Osteoblast (primary cell): ENCODE results near the gene USF2. TPM values are rescaled to one million over a fixed set of nuclear protein-coding genes. Genes with fewer than 3 reads are reported as not detected.
A peak's percentile ranks its signal among the peaks of the same experiment; 100 is the strongest.

Source experiments
- DNase-seq: peaks from one replicate; pipeline ENCODE4 v3.0.0; 2011; ENCODE audit warnings: low spot score, mixed read lengths; ENCODE audit not compliant: insufficient read length; ENCODE audit errors: missing footprints
- H2AFZ ChIP-seq: 2 replicates; pipeline ENCODE4 v1.6.0; 2011; ENCODE audit warnings: mild to moderate bottlenecking, low read length
- H3K27ac ChIP-seq: 2 replicates; pipeline ENCODE4 v1.5.1; 2011; ENCODE audit warnings: mild to moderate bottlenecking, low read depth, low read length, moderate library complexity
- H3K27me3 ChIP-seq: 2 replicates; pipeline ENCODE4 v1.6.0; 2012; ENCODE audit warnings: mild to moderate bottlenecking, control low read depth, inconsistent platforms, low read length, moderate library complexity; ENCODE audit not compliant: insufficient read depth
- H3K36me3 ChIP-seq: 2 replicates; pipeline ENCODE4 v1.5.1; 2011; ENCODE audit warnings: mild to moderate bottlenecking, low read length, control low read depth, moderate library complexity; ENCODE audit not compliant: insufficient read depth
- H3K4me1 ChIP-seq: 2 replicates; pipeline ENCODE4 v1.5.1; 2011; ENCODE audit warnings: mild to moderate bottlenecking, low read length, control low read depth, moderate library complexity; ENCODE audit not compliant: insufficient read depth
- H3K4me2 ChIP-seq: 2 replicates; pipeline ENCODE4 v1.6.0; 2011; ENCODE audit warnings: mild to moderate bottlenecking, low read length; ENCODE audit not compliant: insufficient read depth
- H3K4me3 ChIP-seq: fragments of 200-600 bp; sonication (generic); 3 replicates; pipeline ENCODE4 v1.5.1; 2012; ENCODE audit warnings: mild to moderate bottlenecking, low read length, inconsistent platforms; ENCODE audit not compliant: insufficient read depth
- H3K79me2 ChIP-seq: 2 replicates; pipeline ENCODE4 v1.6.0; 2012; ENCODE audit warnings: mild to moderate bottlenecking, low read length, control low read depth, inconsistent platforms; ENCODE audit not compliant: insufficient read depth
- H3K9me3 ChIP-seq: 2 replicates; pipeline ENCODE4 v1.5.1; 2011; ENCODE audit warnings: low read depth, low read length, control low read depth
- H4K20me1 ChIP-seq: 2 replicates; pipeline ENCODE4 v1.6.0; 2012; ENCODE audit warnings: mild to moderate bottlenecking, low read length, control low read depth; ENCODE audit not compliant: insufficient read depth
- total RNA-seq: library from RNA; depleted of rRNA; stranded (reverse); fragments of >200 nt; gene quantifications from 2 replicates; pipeline ENCODE4 v1.2.3, GENCODE V29; 2012
- TF ChIP-seq, protein P1 (sequence below): IDR thresholded peaks from 2 replicates; pipeline ENCODE4 v1.5.1; 2011; ENCODE audit warnings: mild to moderate bottlenecking, low read depth, low read length, moderate library complexity; ENCODE audit errors: extremely low read depth

Gene USF2
- total RNA-seq, 1 donor = 66.2 TPM

DNA sequence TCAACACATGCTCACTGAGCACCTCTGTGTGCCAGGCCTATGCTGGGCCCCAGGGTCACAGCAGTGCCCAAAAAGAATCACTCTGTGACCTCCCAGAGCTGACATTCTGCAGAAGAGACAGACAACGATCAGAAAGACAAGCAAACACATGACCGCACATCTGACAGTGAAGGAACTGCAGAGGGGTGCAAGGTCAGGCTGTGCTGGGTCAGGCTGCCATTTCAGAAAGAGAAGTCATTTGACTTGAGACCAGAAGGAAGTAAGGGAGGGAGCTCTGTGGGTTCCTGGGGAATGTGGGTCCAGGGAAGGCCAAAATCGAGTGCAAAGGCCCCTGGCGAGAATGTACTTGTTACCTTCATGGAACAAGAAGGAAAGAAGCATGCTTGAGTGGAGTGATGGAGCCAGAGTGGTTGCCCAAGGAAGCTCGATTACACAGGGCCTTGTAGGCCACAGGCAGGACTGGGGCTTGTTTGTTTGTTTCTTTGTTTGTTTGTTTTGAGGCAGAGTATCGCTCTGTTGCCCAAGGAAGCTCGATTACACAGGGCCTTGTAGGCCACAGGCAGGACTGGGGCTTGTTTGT lies 48.8 kb downstream of the USF2 start:
- no peaks in the 10 kb centered on the region for H3K9me3 ChIP-seq
- peaks cover 11% of the 10 kb centered on the region for H3K4me1 ChIP-seq
- H4K20me1 ChIP-seq = no peaks in the 10 kb centered on the region
- no peak overlapping the region for H3K27ac ChIP-seq
- no peak overlapping the region for H3K4me3 ChIP-seq
- no peaks in the 10 kb centered on the region for H3K36me3 ChIP-seq
- no peaks in the 10 kb centered on the region for H3K79me2 ChIP-seq
- H3K4me2 ChIP-seq = no peak overlapping the region
- peak overlapping the region; percentile 9 for H2AFZ ChIP-seq
- TF ChIP-seq, protein P1, sequence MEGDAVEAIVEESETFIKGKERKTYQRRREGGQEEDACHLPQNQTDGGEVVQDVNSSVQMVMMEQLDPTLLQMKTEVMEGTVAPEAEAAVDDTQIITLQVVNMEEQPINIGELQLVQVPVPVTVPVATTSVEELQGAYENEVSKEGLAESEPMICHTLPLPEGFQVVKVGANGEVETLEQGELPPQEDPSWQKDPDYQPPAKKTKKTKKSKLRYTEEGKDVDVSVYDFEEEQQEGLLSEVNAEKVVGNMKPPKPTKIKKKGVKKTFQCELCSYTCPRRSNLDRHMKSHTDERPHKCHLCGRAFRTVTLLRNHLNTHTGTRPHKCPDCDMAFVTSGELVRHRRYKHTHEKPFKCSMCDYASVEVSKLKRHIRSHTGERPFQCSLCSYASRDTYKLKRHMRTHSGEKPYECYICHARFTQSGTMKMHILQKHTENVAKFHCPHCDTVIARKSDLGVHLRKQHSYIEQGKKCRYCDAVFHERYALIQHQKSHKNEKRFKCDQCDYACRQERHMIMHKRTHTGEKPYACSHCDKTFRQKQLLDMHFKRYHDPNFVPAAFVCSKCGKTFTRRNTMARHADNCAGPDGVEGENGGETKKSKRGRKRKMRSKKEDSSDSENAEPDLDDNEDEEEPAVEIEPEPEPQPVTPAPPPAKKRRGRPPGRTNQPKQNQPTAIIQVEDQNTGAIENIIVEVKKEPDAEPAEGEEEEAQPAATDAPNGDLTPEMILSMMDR = no peak
- peak; percentile 38 for DNase-seq
- no peaks in the 10 kb centered on the region for H3K27me3 ChIP-seq

DNA sequence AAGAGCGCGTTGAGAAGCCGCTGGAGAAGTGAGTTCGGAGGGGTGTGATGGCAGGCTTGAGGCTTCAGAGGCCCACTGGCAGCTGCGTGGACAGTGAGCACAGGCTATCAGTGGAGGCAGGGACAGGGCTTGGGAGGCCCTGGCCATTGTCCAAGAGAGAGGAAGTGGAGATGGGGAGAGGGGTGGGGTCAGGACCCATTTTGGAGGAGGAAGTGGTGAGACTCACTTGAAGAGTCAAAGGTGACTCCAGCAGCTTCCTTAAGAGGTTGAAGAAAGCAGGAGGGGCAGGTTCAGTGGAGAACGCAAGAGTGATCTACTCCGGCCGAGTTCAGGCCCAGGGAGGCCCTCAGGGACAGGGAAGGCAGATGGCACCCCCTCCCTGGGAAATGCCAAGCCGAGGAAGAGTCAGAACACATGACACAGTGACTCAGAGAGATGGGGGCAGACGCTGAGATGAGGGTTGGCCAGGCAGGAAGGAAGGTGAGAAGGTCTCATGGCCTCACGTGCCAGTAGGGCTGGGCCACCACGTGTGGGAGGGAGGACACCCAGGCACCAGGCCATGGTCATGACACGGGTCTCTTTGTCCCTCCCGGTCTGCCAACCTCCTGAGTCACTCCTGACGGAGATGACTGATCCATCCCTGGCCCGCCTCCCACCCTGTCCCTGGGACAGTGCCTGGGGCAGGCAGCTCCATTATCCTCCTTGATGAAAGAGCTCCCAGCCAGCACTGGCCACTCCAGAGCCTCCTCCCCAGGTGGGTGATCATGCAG lies 50.1 kb downstream of the USF2 start:
- DNase-seq = peak; percentile 96
- no peak overlapping the region for H3K4me3 ChIP-seq
- no peaks in the 10 kb centered on the region for H4K20me1 ChIP-seq
- H3K79me2 ChIP-seq = no peaks in the 10 kb centered on the region
- H3K9me3 ChIP-seq = no peaks in the 10 kb centered on the region
- H3K27me3 ChIP-seq = no peaks in the 10 kb centered on the region
- peak overlapping the region; percentile 73 for H2AFZ ChIP-seq
- peak overlapping the region; percentile 66 for H3K27ac ChIP-seq
- peaks cover 11% of the 10 kb centered on the region for H3K4me1 ChIP-seq
- H3K4me2 ChIP-seq = peak overlapping the region; percentile 19
- TF ChIP-seq, protein P1 = no peak
- no peaks in the 10 kb centered on the region for H3K36me3 ChIP-seq

DNA sequence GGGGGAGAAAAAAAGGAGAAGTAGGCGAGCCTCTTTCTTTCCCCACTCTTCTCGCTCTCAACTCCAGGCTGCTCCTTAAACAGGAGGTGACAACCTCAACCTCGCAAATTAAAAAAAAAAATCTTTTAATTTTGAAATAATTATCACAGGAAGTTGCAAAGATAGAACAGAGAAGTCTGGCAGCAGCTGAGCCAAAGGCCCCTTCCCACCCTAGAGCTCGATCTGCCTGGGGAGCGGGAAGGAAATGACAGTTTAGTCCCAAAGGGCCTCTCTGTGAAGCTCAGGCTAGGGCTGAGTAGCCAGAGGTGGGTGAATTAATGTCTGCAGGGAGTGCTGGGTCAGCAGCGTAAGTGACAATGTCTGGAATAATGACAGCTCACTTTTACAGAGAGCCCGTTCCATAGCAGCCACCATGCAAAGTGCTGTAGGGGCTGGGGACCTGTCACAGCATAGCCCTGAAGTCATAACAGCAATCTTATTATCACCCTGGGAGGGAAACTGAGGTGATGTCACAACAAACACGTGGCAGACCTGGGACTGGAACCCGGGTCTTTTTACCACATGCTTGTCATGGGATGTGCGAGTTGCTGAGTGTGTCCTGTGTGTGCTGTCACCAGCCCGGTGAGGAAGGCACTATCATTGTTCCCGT lies 51.4 kb downstream of the USF2 start:
- H3K27me3 ChIP-seq = no peaks in the 10 kb centered on the region
- TF ChIP-seq, protein P1 = no peak
- H3K4me2 ChIP-seq = no peak overlapping the region
- no peaks in the 10 kb centered on the region for H3K9me3 ChIP-seq
- no peaks in the 10 kb centered on the region for H3K36me3 ChIP-seq
- H3K79me2 ChIP-seq = no peaks in the 10 kb centered on the region
- no peaks in the 10 kb centered on the region for H4K20me1 ChIP-seq
- no peak overlapping the region for H3K27ac ChIP-seq
- no peak overlapping the region for H3K4me3 ChIP-seq
- no peak overlapping the region for H2AFZ ChIP-seq
- no peak for DNase-seq
- H3K4me1 ChIP-seq = peaks cover 11% of the 10 kb centered on the region

DNA sequence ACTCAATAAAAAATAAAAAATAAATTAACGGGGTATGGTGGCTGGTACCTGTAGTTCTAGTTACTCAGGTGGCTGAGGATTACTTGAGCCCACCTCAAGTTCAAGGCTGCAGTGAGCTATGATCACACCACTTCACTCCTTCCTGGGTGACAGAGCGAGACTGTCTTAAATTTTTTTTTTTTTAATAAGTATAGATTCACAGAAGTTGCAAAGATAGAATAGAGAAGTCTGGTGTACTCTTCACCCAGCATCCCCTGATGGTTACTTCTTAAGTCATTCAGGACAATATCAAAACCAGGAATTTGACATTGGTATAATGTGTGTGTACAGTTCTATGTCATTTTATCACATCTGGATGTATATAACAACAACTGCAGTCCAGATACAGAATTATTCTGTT lies 52.5 kb downstream of the USF2 start:
- H4K20me1 ChIP-seq = no peaks in the 10 kb centered on the region
- peaks cover 11% of the 10 kb centered on the region for H3K4me1 ChIP-seq
- H3K4me2 ChIP-seq = no peak overlapping the region
- no peaks in the 10 kb centered on the region for H3K36me3 ChIP-seq
- H3K4me3 ChIP-seq = no peak overlapping the region
- DNase-seq = no peak
- H3K79me2 ChIP-seq = no peaks in the 10 kb centered on the region
- no peak overlapping the region for H2AFZ ChIP-seq
- H3K27me3 ChIP-seq = peaks cover 4% of the 10 kb centered on the region
- no peak overlapping the region for H3K27ac ChIP-seq
- H3K9me3 ChIP-seq = no peaks in the 10 kb centered on the region
- TF ChIP-seq, protein P1 = no peak
